KMS-11 (cell line): ENCODE measurements around the gene SNCA.

Experiments
- H2AFZ ChIP-seq: fragments of 200-600 bp; sonication (generic); 2 replicates; pipeline ENCODE4 v1.6.1; 2016; ENCODE audit warnings: antibody characterized with exemption, mixed run types, low read depth
- H3K27ac ChIP-seq: fragments of 200-600 bp; sonication (generic); 2 replicates; pipeline ENCODE4 v1.6.1; 2016; ENCODE audit warnings: mild to moderate bottlenecking, mixed run types
- H3K27me3 ChIP-seq: fragments of 200-600 bp; sonication (generic); 2 replicates; pipeline ENCODE4 v1.6.1; 2017; ENCODE audit warnings: mild to moderate bottlenecking, low read depth, mixed run types, moderate library complexity; ENCODE audit not compliant: insufficient read depth
- H3K36me3 ChIP-seq: fragments of 200-600 bp; sonication (generic); 2 replicates; pipeline ENCODE4 v1.6.1; 2017; ENCODE audit warnings: mild to moderate bottlenecking, mixed run types; ENCODE audit not compliant: insufficient read depth
- H3K4me1 ChIP-seq: fragments of 200-600 bp; sonication (generic); 2 replicates; pipeline ENCODE4 v1.6.1; 2016; ENCODE audit warnings: mild to moderate bottlenecking, low read depth, mixed run types; ENCODE audit not compliant: poor library complexity, severe bottlenecking
- H3K4me2 ChIP-seq: fragments of 200-600 bp; sonication (generic); 2 replicates; pipeline ENCODE4 v1.7.0; 2016; ENCODE audit warnings: mild to moderate bottlenecking, mixed run types
- H3K4me3 ChIP-seq: fragments of 200-600 bp; sonication (generic); IDR thresholded peaks from 2 replicates; pipeline ENCODE4 v1.6.1; 2017; ENCODE audit warnings: low read depth, low read length, mixed read lengths; ENCODE audit not compliant: insufficient read depth
- H3K79me2 ChIP-seq: fragments of 200-600 bp; sonication (generic); 2 replicates; pipeline ENCODE4 v1.6.1; 2016; ENCODE audit warnings: low read depth, mixed run types; ENCODE audit not compliant: insufficient read depth
- H3K9ac ChIP-seq: fragments of 200-600 bp; sonication (generic); 2 replicates; pipeline ENCODE4 v1.6.1; 2016; ENCODE audit warnings: mild to moderate bottlenecking, mixed run types
- H4K20me1 ChIP-seq: fragments of 200-600 bp; sonication (generic); 2 replicates; pipeline ENCODE4 v1.6.1; 2016; ENCODE audit warnings: mild to moderate bottlenecking, mixed run types; ENCODE audit not compliant: insufficient read depth
- TF ChIP-seq, protein P1 (sequence below): fragments of 200-600 bp; sonication (generic); conservative IDR thresholded peaks from 2 replicates; pipeline ENCODE4 v1.6.1; 2017; ENCODE audit warnings: low read depth, mild to moderate bottlenecking, antibody characterized with exemption, low read length, moderate library complexity, mixed read lengths

SNCA gene

GRCh38 chr4:89707467-89707866 is 129.5 kb downstream of the SNCA start:
- no peak overlapping the region for H3K9ac ChIP-seq
- H3K4me1 ChIP-seq, result no peaks in the 10 kb centered on the region
- no peak overlapping the region for H2AFZ ChIP-seq
- no peak overlapping the region for H3K27ac ChIP-seq
- no peaks in the 10 kb centered on the region for H4K20me1 ChIP-seq
- H3K4me3 ChIP-seq, result no peak overlapping the region
- H3K36me3 ChIP-seq, result no peaks in the 10 kb centered on the region
- no peaks in the 10 kb centered on the region for H3K79me2 ChIP-seq
- TF ChIP-seq, protein P1, sequence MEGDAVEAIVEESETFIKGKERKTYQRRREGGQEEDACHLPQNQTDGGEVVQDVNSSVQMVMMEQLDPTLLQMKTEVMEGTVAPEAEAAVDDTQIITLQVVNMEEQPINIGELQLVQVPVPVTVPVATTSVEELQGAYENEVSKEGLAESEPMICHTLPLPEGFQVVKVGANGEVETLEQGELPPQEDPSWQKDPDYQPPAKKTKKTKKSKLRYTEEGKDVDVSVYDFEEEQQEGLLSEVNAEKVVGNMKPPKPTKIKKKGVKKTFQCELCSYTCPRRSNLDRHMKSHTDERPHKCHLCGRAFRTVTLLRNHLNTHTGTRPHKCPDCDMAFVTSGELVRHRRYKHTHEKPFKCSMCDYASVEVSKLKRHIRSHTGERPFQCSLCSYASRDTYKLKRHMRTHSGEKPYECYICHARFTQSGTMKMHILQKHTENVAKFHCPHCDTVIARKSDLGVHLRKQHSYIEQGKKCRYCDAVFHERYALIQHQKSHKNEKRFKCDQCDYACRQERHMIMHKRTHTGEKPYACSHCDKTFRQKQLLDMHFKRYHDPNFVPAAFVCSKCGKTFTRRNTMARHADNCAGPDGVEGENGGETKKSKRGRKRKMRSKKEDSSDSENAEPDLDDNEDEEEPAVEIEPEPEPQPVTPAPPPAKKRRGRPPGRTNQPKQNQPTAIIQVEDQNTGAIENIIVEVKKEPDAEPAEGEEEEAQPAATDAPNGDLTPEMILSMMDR, result no peak
- H3K4me2 ChIP-seq, result no peak overlapping the region
- no peaks in the 10 kb centered on the region for H3K27me3 ChIP-seq

DNA sequence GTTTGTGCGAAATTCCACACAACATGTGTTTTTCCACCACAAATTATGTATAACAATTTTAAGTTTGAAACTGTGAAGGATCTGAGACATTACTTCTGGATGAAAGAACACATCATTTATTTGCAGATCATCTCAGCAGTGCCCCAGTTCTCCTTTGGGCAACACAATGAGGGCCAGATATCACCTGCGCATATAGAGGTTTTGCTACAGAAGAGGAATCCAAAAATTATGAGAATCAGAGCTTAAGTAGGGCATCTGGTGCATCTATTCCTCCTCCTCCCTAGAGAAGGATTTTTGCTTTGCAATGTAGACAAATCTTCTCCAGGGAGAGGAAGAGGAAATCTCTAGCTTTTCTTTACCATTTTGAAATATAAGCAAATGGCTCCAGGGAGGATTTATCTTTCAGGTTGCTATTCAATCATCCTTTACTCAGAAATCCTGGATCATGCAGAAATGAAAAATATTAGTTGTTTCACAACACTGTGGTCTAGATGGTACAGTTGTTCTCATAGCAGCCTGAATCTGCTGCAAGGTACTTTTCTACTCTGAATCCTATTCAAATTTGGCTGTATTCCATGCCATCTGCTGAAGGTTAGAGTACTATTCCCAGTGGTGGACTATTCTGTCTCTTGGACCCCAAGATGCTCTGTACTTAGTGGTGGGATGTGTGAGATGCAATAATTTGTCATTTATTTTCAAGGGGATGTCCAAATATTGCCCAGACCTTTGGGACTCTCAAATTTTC is 132.1 kb downstream of the SNCA start:
- Histone ChIP-seq H3K4me1 (no peaks in the 10 kb centered on the region), H3K27ac (no peak overlapping the region), H3K4me3 (no peak overlapping the region), H3K4me2 (no peak overlapping the region), H3K79me2 (no peaks in the 10 kb centered on the region), H3K9ac (no peak overlapping the region), H2AFZ (no peak overlapping the region), H4K20me1 (no peaks in the 10 kb centered on the region), H3K27me3 (no peaks in the 10 kb centered on the region), H3K36me3 (no peaks in the 10 kb centered on the region)
- TF ChIP-seq, protein P1, result no peak

GRCh38 chr4:89703829-89704590 is 133.0 kb downstream of the SNCA start:
- Histone ChIP-seq H3K9ac (no peak overlapping the region), H3K27me3 (no peaks in the 10 kb centered on the region), H3K4me3 (no peak overlapping the region), H3K4me1 (no peaks in the 10 kb centered on the region), H2AFZ (no peak overlapping the region), H3K36me3 (no peaks in the 10 kb centered on the region), H3K79me2 (no peaks in the 10 kb centered on the region), H4K20me1 (no peaks in the 10 kb centered on the region), H3K4me2 (no peak overlapping the region), H3K27ac (no peak overlapping the region)
- TF ChIP-seq, protein P1, result no peak

- Histone ChIP-seq H3K4me2 (no peak overlapping the region), H2AFZ (no peak overlapping the region), H3K27ac (no peak overlapping the region), H3K36me3 (no peaks in the 10 kb centered on the region), H3K4me1 (no peaks in the 10 kb centered on the region), H3K79me2 (no peaks in the 10 kb centered on the region), H3K27me3 (no peaks in the 10 kb centered on the region), H3K4me3 (no peak overlapping the region), H4K20me1 (no peaks in the 10 kb centered on the region), H3K9ac (no peak overlapping the region)
- TF ChIP-seq, protein P1, result no peak
These were observed 136.1 kb downstream of the SNCA start for GRCh38 chr4:89700766-89701423.
